MM.1S (cell line): ENCODE data around the gene BICRAL.
A peak's percentile ranks its signal among the peaks of the same experiment; 100 is the strongest.

ENCODE experiments used
- DNase-seq: peaks from one replicate; pipeline ENCODE4 v3.0.0-alpha.2; 2015
- H2AFZ ChIP-seq: fragments of 300-600 bp; sonication (generic); 2 replicates; pipeline ENCODE4 v1.6.0; 2016; ENCODE audit warnings: antibody characterized with exemption, low read length
- H3F3A ChIP-seq: fragments of 300-600 bp; sonication (generic); 2 replicates; pipeline ENCODE4 v1.6.1; 2016; ENCODE audit warnings: mild to moderate bottlenecking, antibody characterized with exemption, low read length, moderate library complexity, mixed read lengths; ENCODE audit not compliant: insufficient read depth
- H3K27ac ChIP-seq: fragments of 300-600 bp; sonication (generic); 2 replicates; pipeline ENCODE4 v1.5.1; 2016; ENCODE audit warnings: mild to moderate bottlenecking, low read length
- H3K27me3 ChIP-seq: fragments of 300-600 bp; sonication (generic); replicated peaks from 2 replicates; pipeline ENCODE4 v1.6.0; 2016; ENCODE audit warnings: low read length; ENCODE audit not compliant: insufficient read depth
- H3K36me3 ChIP-seq: fragments of 300-600 bp; sonication (generic); replicated peaks from 2 replicates; pipeline ENCODE4 v1.6.1; 2016; ENCODE audit warnings: mild to moderate bottlenecking, low read length, mixed read lengths; ENCODE audit not compliant: insufficient read depth
- H3K4me1 ChIP-seq: fragments of 300-600 bp; sonication (generic); 2 replicates; pipeline ENCODE4 v1.6.1; 2016; ENCODE audit warnings: low read length, mixed read lengths
- H3K4me2 ChIP-seq: fragments of 300-600 bp; sonication (generic); 2 replicates; pipeline ENCODE4 v1.6.0; 2016; ENCODE audit warnings: low read depth, low read length
- H3K4me3 ChIP-seq: fragments of 300-600 bp; sonication (generic); 2 replicates; pipeline ENCODE4 v1.5.1; 2016; ENCODE audit warnings: low read length, mixed read lengths
- H3K79me2 ChIP-seq: fragments of 300-600 bp; sonication (generic); 2 replicates; pipeline ENCODE4 v1.6.1; 2016; ENCODE audit warnings: mixed run types, low read length, mixed read lengths
- H3K9ac ChIP-seq: fragments of 300-600 bp; sonication (generic); 2 replicates; pipeline ENCODE4 v1.6.1; 2016; ENCODE audit warnings: low read length, mixed read lengths
- H3K9me2 ChIP-seq: fragments of 300-600 bp; sonication (generic); replicated peaks from 2 replicates; pipeline ENCODE4 v1.6.1; 2016; ENCODE audit warnings: mild to moderate bottlenecking, low read length, mixed read lengths; ENCODE audit not compliant: insufficient read depth
- H3K9me3 ChIP-seq: fragments of 300-600 bp; sonication (generic); replicated peaks from 2 replicates; pipeline ENCODE4 v1.6.1; 2016; ENCODE audit warnings: mild to moderate bottlenecking, low read length, mixed read lengths; ENCODE audit not compliant: insufficient read depth
- H4K20me1 ChIP-seq: fragments of 300-600 bp; sonication (generic); 2 replicates; pipeline ENCODE4 v1.6.1; 2016; ENCODE audit warnings: mild to moderate bottlenecking, low read length, moderate library complexity, mixed read lengths; ENCODE audit not compliant: insufficient read depth
- EZH2 ChIP-seq: fragments of 300-600 bp; sonication (generic); optimal IDR thresholded peaks from 2 replicates; pipeline ENCODE3; 2017; ENCODE audit warnings: low read depth, mild to moderate bottlenecking, antibody characterized with exemption, low read length, mixed read lengths
- EZH2phosphoT487 ChIP-seq: fragments of 300-600 bp; sonication (generic); IDR thresholded peaks from 2 replicates; pipeline ENCODE4 v1.6.1; 2018; ENCODE audit warnings: antibody characterized with exemption, low read length
- TF ChIP-seq, protein P1 (sequence below): fragments of 300-600 bp; sonication (generic); IDR thresholded peaks from 2 replicates; pipeline ENCODE4 v1.5.1; 2016; ENCODE audit warnings: antibody characterized with exemption, low read length, mixed read lengths

The BICRAL gene

GRCh38 chr6:42781546-42781795, 381 bp upstream of the BICRAL start:
- Histone ChIP-seq H3K27me3 (no peaks in the 10 kb centered on the region), H3K9me2 (no peaks in the 10 kb centered on the region), H2AFZ (peak overlapping the region; percentile 24; the same call in 1 of the 2 replicates), H3F3A (peaks cover 17% of the 10 kb centered on the region), H4K20me1 (no peaks in the 10 kb centered on the region), H3K4me1 (peaks cover 20% of the 10 kb centered on the region), H3K9ac (peak overlapping the region; percentile 68), H3K4me3 (peak overlapping the region; percentile 57), H3K9me3 (no peaks in the 10 kb centered on the region), H3K79me2 (peaks cover 49% of the 10 kb centered on the region), H3K4me2 (peak overlapping the region; percentile 84), H3K36me3 (no peaks in the 10 kb centered on the region), H3K27ac (peak overlapping the region; percentile 55; the same call in 1 of the 2 replicates)
- no peak for DNase-seq
- TF ChIP-seq EZH2 = no peak
- TF ChIP-seq, protein P1, sequence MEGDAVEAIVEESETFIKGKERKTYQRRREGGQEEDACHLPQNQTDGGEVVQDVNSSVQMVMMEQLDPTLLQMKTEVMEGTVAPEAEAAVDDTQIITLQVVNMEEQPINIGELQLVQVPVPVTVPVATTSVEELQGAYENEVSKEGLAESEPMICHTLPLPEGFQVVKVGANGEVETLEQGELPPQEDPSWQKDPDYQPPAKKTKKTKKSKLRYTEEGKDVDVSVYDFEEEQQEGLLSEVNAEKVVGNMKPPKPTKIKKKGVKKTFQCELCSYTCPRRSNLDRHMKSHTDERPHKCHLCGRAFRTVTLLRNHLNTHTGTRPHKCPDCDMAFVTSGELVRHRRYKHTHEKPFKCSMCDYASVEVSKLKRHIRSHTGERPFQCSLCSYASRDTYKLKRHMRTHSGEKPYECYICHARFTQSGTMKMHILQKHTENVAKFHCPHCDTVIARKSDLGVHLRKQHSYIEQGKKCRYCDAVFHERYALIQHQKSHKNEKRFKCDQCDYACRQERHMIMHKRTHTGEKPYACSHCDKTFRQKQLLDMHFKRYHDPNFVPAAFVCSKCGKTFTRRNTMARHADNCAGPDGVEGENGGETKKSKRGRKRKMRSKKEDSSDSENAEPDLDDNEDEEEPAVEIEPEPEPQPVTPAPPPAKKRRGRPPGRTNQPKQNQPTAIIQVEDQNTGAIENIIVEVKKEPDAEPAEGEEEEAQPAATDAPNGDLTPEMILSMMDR = no peak
- no peak for TF ChIP-seq EZH2phosphoT487

DNA sequence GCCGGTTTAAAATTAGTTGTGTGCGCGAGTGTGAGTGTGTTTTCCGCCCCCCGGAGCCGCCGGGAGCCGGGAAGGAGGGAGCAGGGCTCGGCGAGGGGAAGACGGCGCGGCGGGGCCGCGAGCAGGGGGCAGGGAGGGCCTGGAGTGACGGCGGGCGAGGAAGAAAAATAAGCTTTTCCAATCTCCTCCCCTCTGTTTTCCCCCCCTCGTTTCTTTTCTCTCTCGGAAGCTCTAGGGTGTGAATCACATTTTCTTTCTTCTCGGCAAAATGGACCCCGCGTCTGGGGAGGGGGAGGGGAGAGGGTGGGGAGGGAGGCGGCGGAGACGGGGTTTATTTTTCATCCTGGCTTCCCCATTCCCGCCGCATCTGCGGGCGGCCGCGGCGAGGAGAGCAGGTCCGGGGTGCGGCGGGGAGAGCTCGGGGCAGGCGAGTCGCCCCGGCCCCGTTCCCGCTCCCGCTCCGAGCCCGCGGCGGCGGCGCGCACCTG, 881 bp downstream of the BICRAL start:
- Histone ChIP-seq H3K27me3 (no peaks in the 10 kb centered on the region), H3K79me2 (peaks cover 56% of the 10 kb centered on the region), H3K9me3 (no peaks in the 10 kb centered on the region), H3K9me2 (no peaks in the 10 kb centered on the region), H2AFZ (0 out of 2 replicates have a peak overlapping the region, but pooled peaks have one; percentile 24), H3K4me3 (peak overlapping the region; percentile 66), H3K36me3 (no peaks in the 10 kb centered on the region), H3K4me2 (peak overlapping the region; percentile 30; the same call in 1 of the 2 replicates), H3K4me1 (peaks cover 8% of the 10 kb centered on the region; the same call in 1 of the 2 replicates), H3F3A (peaks cover 11% of the 10 kb centered on the region; the same call in 1 of the 2 replicates), H3K27ac (peak overlapping the region; percentile 93), H3K9ac (peak overlapping the region; percentile 96), H4K20me1 (no peaks in the 10 kb centered on the region)
- TF ChIP-seq, protein P1 = no peak
- TF ChIP-seq EZH2phosphoT487 (no peak), EZH2 (no peak)
- DNase-seq = peak; percentile 48

- TF ChIP-seq EZH2phosphoT487 (no peak), EZH2 (no peak)
- TF ChIP-seq, protein P1 = no peak
- H3K9me3 ChIP-seq = no peaks in the 10 kb centered on the region
- peaks cover 62% of the 10 kb centered on the region for H3K79me2 ChIP-seq
- H3K4me2 ChIP-seq = peak overlapping the region; percentile 75
- peaks cover 11% of the 10 kb centered on the region; the same call in 1 of the 2 replicates for H3F3A ChIP-seq
- H3K27ac ChIP-seq = peak overlapping the region; percentile 93
- no peaks in the 10 kb centered on the region for H3K27me3 ChIP-seq
- peak; percentile 31 for DNase-seq
- no peaks in the 10 kb centered on the region for H3K9me2 ChIP-seq
- 0 out of 2 replicates have a peak overlapping the region, but pooled peaks have one; percentile 6 for H2AFZ ChIP-seq
- H3K4me3 ChIP-seq = peak overlapping the region; percentile 66
- H4K20me1 ChIP-seq = no peaks in the 10 kb centered on the region
- peaks cover 9% of the 10 kb centered on the region for H3K4me1 ChIP-seq
- no peaks in the 10 kb centered on the region for H3K36me3 ChIP-seq
- H3K9ac ChIP-seq = peak overlapping the region; percentile 96
Observed at GRCh38 chr6:42783177-42783875, 1.5 kb downstream of the BICRAL start.
